Tibial nerve (tissue), 3 donors: Measurements from ENCODE around the gene GPX7.

Experiments
- CTCF ChIP-seq, 5 experiments: fragments of 200-600 bp in 3 of 5; fragments of 450-650 bp in 2 of 5; sonication (generic) in 3 of 5; IDR thresholded peaks; one replicate each; pipeline ENCODE4 v1.5.1; 2016 to 2019; ENCODE audit warnings: antibody characterized with exemption in 5 of 5, mild to moderate bottlenecking in 3 of 5, moderate library complexity in 2 of 5
- POLR2A ChIP-seq, 2 donors: fragments of 450-650 bp; IDR thresholded peaks; one replicate each; pipeline ENCODE4 v1.6.1; 2017; ENCODE audit warnings: antibody characterized with exemption in 2 of 2, mild to moderate bottlenecking in 2 of 2, moderate library complexity in 2 of 2

DNA sequence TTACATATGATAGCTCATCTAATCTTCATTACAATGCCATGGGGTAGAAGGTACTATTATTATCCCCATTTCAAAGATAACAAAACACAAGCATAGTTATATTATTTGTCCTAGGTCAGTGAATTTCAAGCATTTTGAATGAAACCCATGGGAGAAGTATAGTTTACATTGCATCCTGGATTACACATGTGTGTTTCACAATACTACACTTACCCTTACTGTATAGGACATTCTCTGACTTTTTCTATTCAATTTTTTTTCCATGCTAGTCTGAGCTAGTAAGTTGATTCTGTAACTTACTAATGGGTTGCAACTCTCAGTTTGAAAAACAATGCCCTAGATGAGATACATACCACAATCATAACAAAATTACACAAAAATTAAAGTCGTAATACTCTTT, 8.7 kb upstream of the GPX7 start:
- TF ChIP-seq CTCF (IDR thresholded peaks at IDR 0.05) (no peak), POLR2A (IDR thresholded peaks at IDR 0.05) (no peak)
